GM21367 (cell line): ENCODE results near the gene ELOVL6.

Experiments used
- ATAC-seq: cut with Tn5 transposase; IDR thresholded peaks from one replicate; pipeline ENCODE4 v1.9.1; 2021; ENCODE audit not compliant: unreplicated experiment

Gene ELOVL6

DNA sequence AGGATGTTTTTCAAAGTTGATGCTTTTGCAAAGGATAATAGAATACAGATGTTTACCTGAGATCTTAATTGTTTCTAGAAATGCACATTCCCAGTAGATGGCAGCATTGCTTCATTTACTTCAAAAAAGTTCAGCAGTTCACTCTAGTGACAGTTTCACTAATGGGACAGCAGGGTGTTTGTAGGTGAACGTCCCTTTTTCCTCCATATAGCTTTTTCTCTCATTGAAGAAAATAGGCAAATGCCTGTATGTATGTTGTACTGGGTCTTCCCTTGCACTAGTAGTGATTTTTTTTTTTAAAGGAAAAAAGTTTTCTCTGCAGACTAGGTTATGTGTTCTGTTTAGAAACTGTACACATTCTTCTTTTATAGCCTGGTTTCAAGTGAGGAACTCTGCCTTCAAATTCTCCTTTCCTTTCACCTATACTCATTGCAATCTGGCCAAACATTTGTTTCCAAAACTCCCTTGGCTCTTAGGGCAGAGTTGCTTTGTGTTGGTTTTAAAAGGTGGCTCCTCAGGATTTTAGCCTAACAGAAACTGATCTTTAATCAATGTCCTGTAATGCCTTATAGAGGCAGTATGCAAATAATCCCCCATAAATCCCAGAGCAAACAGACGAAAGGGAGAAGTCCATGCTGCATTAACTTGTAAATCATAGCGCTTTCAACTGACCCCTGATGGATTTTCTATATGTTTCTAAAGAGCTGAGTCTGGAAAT lies 199.4 kb downstream of the ELOVL6 start:
- ATAC-seq, result peak; percentile 30

DNA sequence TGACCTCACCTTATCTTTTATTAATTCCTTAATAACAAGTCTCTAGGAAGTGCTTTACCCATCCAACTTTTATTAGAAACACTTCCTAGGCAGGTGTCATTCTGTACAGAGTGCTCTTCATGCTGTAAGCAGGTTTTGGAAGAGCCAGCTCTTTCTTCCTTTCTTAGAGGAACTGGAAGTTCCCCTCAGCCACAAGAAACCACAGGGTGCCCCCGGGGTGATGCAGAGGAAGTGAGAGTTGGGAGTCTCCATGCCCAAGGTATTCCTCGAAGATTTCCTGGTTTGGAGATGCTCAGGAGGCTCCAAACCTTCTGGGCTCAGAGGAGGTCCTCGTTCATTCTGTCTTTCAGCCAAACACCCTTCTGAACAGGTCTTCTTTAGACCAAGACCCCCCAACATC lies 201.9 kb downstream of the ELOVL6 start:
- no peak for ATAC-seq
